HCT116 (cell line): ENCODE measurements around the gene GTF2I. TPM values are rescaled to one million over a fixed set of nuclear protein-coding genes. Genes with fewer than 3 reads are reported as not detected.
A peak's percentile ranks its signal among the peaks of the same experiment; 100 is the strongest.

ENCODE experiments used
- ATAC-seq: fragments of 200-7000 bp; cut with Tn5 transposase; 2 replicates; pipeline ENCODE4 v1.9.1; 2020; ENCODE audit warnings: mild to moderate bottlenecking, moderate library complexity
- BruUV-seq: library from RNA; stranded (reverse); fragments of 400-500 nt; replicated peaks from 2 replicates; lab custom pipeline; 2021; lab: Mats Ljungman, UMichigan
- CTCF ChIA-PET: fragments of 300-600 bp; sonication (Branson Sonifier 250); formaldehyde crosslinking; loops from one replicate; lab custom pipeline; 2021; ENCODE audit warnings: antibody characterized with exemption; lab: Charles Lee
- POLR2A ChIA-PET: fragments of 300-600, 350-600 bp; sonication (Branson Sonifier 250); formaldehyde crosslinking; loops from one replicate; lab custom pipeline; 2021; ENCODE audit warnings: antibody characterized with exemption; lab: Charles Lee
- RAD21 ChIA-PET, 2 experiments: fragments of 300-600 bp; sonication (Branson Sonifier 250); formaldehyde crosslinking; loops; one replicate each; lab custom pipeline; 2023; ENCODE audit warnings: low total read pairs in 2 of 2; ENCODE audit not compliant: uncharacterized antibody in 2 of 2, unreplicated experiment in 2 of 2, low non-redundant PET in 1 of 2; lab: Charles Lee
- DNase-seq: peaks from one replicate; pipeline ENCODE4 v3.0.0-alpha.2; 2010; ENCODE audit warnings: low read depth, low spot score
- H2AFZ ChIP-seq: fragments of 200-600 bp; shearing (Covaris generic), sonication (generic); 2 replicates; pipeline ENCODE4 v1.6.1; 2017; ENCODE audit warnings: low read depth, mixed run types, mixed read lengths, antibody characterized with exemption, low read length; ENCODE audit not compliant: poor library complexity, severe bottlenecking
- H3K27ac ChIP-seq: 2 replicates; pipeline ENCODE4 v1.5.1; 2012; ENCODE audit warnings: low read depth, low read length
- H3K27me3 ChIP-seq: fragments of 200-600 bp; sonication (generic); 2 replicates; pipeline ENCODE4 v1.6.1; 2016; ENCODE audit warnings: mixed run types, low read length, mixed read lengths; ENCODE audit not compliant: insufficient read depth
- H3K36me3 ChIP-seq, 2 experiments: fragments of 200-500 bp in 1 of 2; fragments of 200-600 bp in 1 of 2; sonication (Bioruptor generic) in 1 of 2; sonication (generic) in 1 of 2; 2 replicates each; pipeline versions ENCODE4 v1.5.1 to v1.6.1; 2014 to 2016; ENCODE audit warnings: low read length in 2 of 2, inconsistent platforms in 1 of 2, mixed read lengths in 1 of 2, mixed run types in 1 of 2; ENCODE audit not compliant: insufficient read depth in 2 of 2, control insufficient read depth in 1 of 2
- H3K4me1 ChIP-seq, 2 experiments: fragments of 200-600 bp in 1 of 2; sonication (generic) in 1 of 2; 2 replicates each; pipeline versions ENCODE4 v1.5.1 to v1.6.1; 2012 to 2017; ENCODE audit warnings: low read length in 2 of 2, inconsistent platforms in 1 of 2, mild to moderate bottlenecking in 1 of 2, mixed read lengths in 1 of 2, mixed run types in 1 of 2, moderate library complexity in 1 of 2; ENCODE audit not compliant: insufficient read depth in 2 of 2, control insufficient read depth in 1 of 2
- H3K4me2 ChIP-seq: fragments of 200-600 bp; sonication (generic); 2 replicates; pipeline ENCODE4 v1.6.1; 2017; ENCODE audit warnings: mixed run types, low read length, mixed read lengths
- H3K4me3 ChIP-seq, 2 experiments: fragments of 200-600 bp in 1 of 2; sonication (generic) in 1 of 2; replicated peaks in 1 of 2; 2 replicates each; pipeline ENCODE4 v1.5.1; 2011 to 2016; ENCODE audit warnings: low read length in 2 of 2, control low read depth in 1 of 2, low read depth in 1 of 2, mild to moderate bottlenecking in 1 of 2, mixed read lengths in 1 of 2, mixed run types in 1 of 2
- H3K79me2 ChIP-seq: fragments of 200-600 bp; sonication (generic); 2 replicates; pipeline ENCODE4 v1.6.1; 2017; ENCODE audit warnings: mild to moderate bottlenecking, mixed run types, low read length, moderate library complexity, mixed read lengths; ENCODE audit not compliant: insufficient read depth
- H3K9ac ChIP-seq: fragments of 200-600 bp; sonication (generic); 2 replicates; pipeline ENCODE4 v1.6.1; 2016; ENCODE audit warnings: low read length, mixed read lengths
- H3K9me2 ChIP-seq: fragments of 200-600 bp; sonication (generic), shearing (Covaris generic); 2 replicates; pipeline ENCODE4 v1.6.1; 2017; ENCODE audit warnings: mixed run types, mild to moderate bottlenecking, moderate library complexity; ENCODE audit not compliant: insufficient read depth
- H3K9me3 ChIP-seq, 2 experiments: fragments of 200-500 bp in 1 of 2; fragments of 200-600 bp in 1 of 2; sonication (Bioruptor generic) in 1 of 2; sonication (generic) in 1 of 2; 2 replicates each; pipeline ENCODE4 v1.6.1; 2014 to 2017; ENCODE audit warnings: low read length in 2 of 2, mixed read lengths in 2 of 2, inconsistent platforms in 1 of 2, low read depth in 1 of 2, mild to moderate bottlenecking in 1 of 2, mixed run types in 1 of 2, moderate library complexity in 1 of 2; ENCODE audit not compliant: control insufficient read depth in 1 of 2, insufficient read depth in 1 of 2
- H4K20me1 ChIP-seq: fragments of 200-600 bp; sonication (generic), shearing (Covaris generic); 2 replicates; pipeline ENCODE4 v1.6.1; 2017; ENCODE audit warnings: mixed run types, mild to moderate bottlenecking, moderate library complexity; ENCODE audit not compliant: insufficient read depth
- CBX3 ChIP-seq: IDR thresholded peaks from 2 replicates; pipeline ENCODE4 v1.6.1; 2012; ENCODE audit warnings: low read depth
- CEBPB ChIP-seq: IDR thresholded peaks from 2 replicates; pipeline ENCODE4 v1.6.1; 2012; ENCODE audit warnings: low read depth
- CTCF ChIP-seq, 3 experiments: fragments of 200-600 bp in 1 of 3; sonication (generic) in 1 of 3; IDR thresholded peaks in 2 of 3; conservative IDR thresholded peaks in 1 of 3; 2 replicates each; pipeline ENCODE4 v1.5.1; 2012 to 2017; ENCODE audit warnings: low read depth in 2 of 3, low read length in 2 of 3, antibody characterized with exemption in 1 of 3, borderline replicate concordance in 1 of 3, control low read depth in 1 of 3, mild to moderate bottlenecking in 1 of 3, mixed read lengths in 1 of 3, mixed run types in 1 of 3, moderate library complexity in 1 of 3; ENCODE audit not compliant: insufficient read depth in 1 of 3
- EGR1 ChIP-seq: IDR thresholded peaks from 2 replicates; pipeline ENCODE4 v1.6.1; 2012; ENCODE audit warnings: low read depth
- EZH2 ChIP-seq: fragments of 200-600 bp; sonication (generic); IDR thresholded peaks from 2 replicates; pipeline ENCODE4 v1.6.1; 2017; ENCODE audit warnings: antibody characterized with exemption, mixed run types
- EZH2phosphoT487 ChIP-seq: fragments of 200-600 bp; IDR thresholded peaks from 2 replicates; pipeline ENCODE4 v1.6.1; 2018; ENCODE audit warnings: antibody characterized with exemption, borderline replicate concordance
- FOSL1 ChIP-seq: IDR thresholded peaks from 2 replicates; pipeline ENCODE4 v1.6.1; 2012; ENCODE audit warnings: low read depth
- JUND ChIP-seq: IDR thresholded peaks from 2 replicates; pipeline ENCODE4 v1.6.1; 2012
- POLR2A ChIP-seq: IDR thresholded peaks from 2 replicates; pipeline ENCODE4 v1.7.0; 2011; ENCODE audit warnings: borderline replicate concordance; ENCODE audit not compliant: insufficient read depth, insufficient read length; ENCODE audit errors: extremely low read depth
- POLR2AphosphoS5 ChIP-seq: IDR thresholded peaks from 2 replicates; pipeline ENCODE4 v1.6.1; 2011; ENCODE audit warnings: mild to moderate bottlenecking, low read depth, low read length, moderate library complexity
- RAD21 ChIP-seq: IDR thresholded peaks from 2 replicates; pipeline ENCODE4 v1.6.1; 2012; ENCODE audit warnings: low read depth, mild to moderate bottlenecking
- SIN3A ChIP-seq: IDR thresholded peaks from 2 replicates; pipeline ENCODE4 v1.6.1; 2012; ENCODE audit warnings: low read depth
- YY1 ChIP-seq: IDR thresholded peaks from 2 replicates; pipeline ENCODE4 v1.6.1; 2011; ENCODE audit warnings: low read length, low read depth, moderate library complexity, mild to moderate bottlenecking; ENCODE audit not compliant: insufficient replicate concordance; ENCODE audit errors: extremely low read depth
- ZNF274 ChIP-seq: fragments of 200-500 bp; sonication (Bioruptor generic); IDR thresholded peaks from 2 replicates; pipeline ENCODE4 v1.6.1; 2014; ENCODE audit warnings: mild to moderate bottlenecking, low read depth, low read length, inconsistent platforms
- intact Hi-C: fragments of 100-400 bp; cut with micrococcal nuclease; formaldehyde crosslinking; loops from 2 replicates; pipeline ENCODE4 v1.10.0; 2022
- total RNA-seq: library from RNA; stranded (reverse); gene quantifications from one replicate; pipeline ENCODE4 v1.2.1, GENCODE V29; 2021; ENCODE audit not compliant: unreplicated experiment
- TF ChIP-seq, protein P1 (sequence below): IDR thresholded peaks from 2 replicates; pipeline ENCODE4 v1.6.1; 2012; ENCODE audit warnings: low read depth
- TF ChIP-seq, protein P2 (sequence below): IDR thresholded peaks from 2 replicates; pipeline ENCODE4 v1.6.1; 2011; ENCODE audit warnings: mild to moderate bottlenecking, low read length, moderate library complexity; ENCODE audit not compliant: insufficient replicate concordance; ENCODE audit errors: extremely low read depth
- TF ChIP-seq, protein P3 (sequence below): IDR thresholded peaks from 2 replicates; pipeline ENCODE4 v1.6.1; 2012

GTF2I gene
- total RNA-seq, 1 experiment from 2014 or later, result 164 TPM

- TF ChIP-seq EZH2 (no peak), RAD21 (peak; percentile 56; the same call in 1 of the 2 replicates), YY1 (no peak)
These were observed 52.6 kb downstream of the GTF2I start (continued) for GRCh38 chr7:74709880-74710671.

DNA sequence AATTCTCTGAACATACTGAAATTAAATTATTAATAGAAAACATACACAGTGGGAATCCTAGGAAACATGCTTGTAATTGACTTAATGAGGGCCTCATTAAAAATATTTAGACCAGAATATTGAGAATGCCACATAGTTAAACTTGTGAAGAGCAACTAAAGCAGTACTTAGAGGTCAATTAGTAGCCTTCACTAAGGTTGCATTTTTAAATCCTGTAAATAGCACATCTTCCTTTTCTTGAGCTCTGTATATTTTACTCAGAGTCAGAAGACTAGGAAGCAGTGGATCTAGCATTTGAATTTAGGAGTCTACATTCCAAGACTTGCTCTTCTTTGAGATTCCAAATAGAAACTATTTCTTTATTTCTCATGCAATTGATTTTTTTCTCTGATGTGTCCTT, 56.0 kb downstream of the GTF2I start:
- ATAC-seq (no peak), DNase-seq (no peak)
- no TSS peak for BruUV-seq
- no peak overlapping the region for H3K9ac ChIP-seq
- H3K4me3 ChIP-seq, result no peak overlapping the region
- CTCF ChIA-PET, result no interaction called here
- no peaks in the 10 kb centered on the region for H3K9me2 ChIP-seq
- H3K9me3 ChIP-seq, result peaks cover 0 to 12% of the 10 kb centered on the region in 2 experiments; a peak in 1 of 4 replicates
- no peaks in the 10 kb centered on the region; the same call in 1 of the 2 replicates for H3K79me2 ChIP-seq
- no peaks in the 10 kb centered on the region for H4K20me1 ChIP-seq
- no peak overlapping the region for H2AFZ ChIP-seq
- H3K4me2 ChIP-seq, result no peak overlapping the region
- no peak overlapping the region for H3K27ac ChIP-seq
- no peak for TF ChIP-seq ZNF274
- TF ChIP-seq CEBPB, result no peak
- TF ChIP-seq, protein P1, sequence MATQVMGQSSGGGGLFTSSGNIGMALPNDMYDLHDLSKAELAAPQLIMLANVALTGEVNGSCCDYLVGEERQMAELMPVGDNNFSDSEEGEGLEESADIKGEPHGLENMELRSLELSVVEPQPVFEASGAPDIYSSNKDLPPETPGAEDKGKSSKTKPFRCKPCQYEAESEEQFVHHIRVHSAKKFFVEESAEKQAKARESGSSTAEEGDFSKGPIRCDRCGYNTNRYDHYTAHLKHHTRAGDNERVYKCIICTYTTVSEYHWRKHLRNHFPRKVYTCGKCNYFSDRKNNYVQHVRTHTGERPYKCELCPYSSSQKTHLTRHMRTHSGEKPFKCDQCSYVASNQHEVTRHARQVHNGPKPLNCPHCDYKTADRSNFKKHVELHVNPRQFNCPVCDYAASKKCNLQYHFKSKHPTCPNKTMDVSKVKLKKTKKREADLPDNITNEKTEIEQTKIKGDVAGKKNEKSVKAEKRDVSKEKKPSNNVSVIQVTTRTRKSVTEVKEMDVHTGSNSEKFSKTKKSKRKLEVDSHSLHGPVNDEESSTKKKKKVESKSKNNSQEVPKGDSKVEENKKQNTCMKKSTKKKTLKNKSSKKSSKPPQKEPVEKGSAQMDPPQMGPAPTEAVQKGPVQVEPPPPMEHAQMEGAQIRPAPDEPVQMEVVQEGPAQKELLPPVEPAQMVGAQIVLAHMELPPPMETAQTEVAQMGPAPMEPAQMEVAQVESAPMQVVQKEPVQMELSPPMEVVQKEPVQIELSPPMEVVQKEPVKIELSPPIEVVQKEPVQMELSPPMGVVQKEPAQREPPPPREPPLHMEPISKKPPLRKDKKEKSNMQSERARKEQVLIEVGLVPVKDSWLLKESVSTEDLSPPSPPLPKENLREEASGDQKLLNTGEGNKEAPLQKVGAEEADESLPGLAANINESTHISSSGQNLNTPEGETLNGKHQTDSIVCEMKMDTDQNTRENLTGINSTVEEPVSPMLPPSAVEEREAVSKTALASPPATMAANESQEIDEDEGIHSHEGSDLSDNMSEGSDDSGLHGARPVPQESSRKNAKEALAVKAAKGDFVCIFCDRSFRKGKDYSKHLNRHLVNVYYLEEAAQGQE, result no peak
- TF ChIP-seq POLR2A, result no peak
- TF ChIP-seq, protein P2, sequence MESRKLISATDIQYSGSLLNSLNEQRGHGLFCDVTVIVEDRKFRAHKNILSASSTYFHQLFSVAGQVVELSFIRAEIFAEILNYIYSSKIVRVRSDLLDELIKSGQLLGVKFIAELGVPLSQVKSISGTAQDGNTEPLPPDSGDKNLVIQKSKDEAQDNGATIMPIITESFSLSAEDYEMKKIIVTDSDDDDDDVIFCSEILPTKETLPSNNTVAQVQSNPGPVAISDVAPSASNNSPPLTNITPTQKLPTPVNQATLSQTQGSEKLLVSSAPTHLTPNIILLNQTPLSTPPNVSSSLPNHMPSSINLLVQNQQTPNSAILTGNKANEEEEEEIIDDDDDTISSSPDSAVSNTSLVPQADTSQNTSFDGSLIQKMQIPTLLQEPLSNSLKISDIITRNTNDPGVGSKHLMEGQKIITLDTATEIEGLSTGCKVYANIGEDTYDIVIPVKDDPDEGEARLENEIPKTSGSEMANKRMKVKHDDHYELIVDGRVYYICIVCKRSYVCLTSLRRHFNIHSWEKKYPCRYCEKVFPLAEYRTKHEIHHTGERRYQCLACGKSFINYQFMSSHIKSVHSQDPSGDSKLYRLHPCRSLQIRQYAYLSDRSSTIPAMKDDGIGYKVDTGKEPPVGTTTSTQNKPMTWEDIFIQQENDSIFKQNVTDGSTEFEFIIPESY, result no peak
- TF ChIP-seq EZH2, result no peak
- TF ChIP-seq EGR1, result no peak
- no peak for TF ChIP-seq CBX3
- TF ChIP-seq SIN3A, result no peak
- TF ChIP-seq, protein P3, sequence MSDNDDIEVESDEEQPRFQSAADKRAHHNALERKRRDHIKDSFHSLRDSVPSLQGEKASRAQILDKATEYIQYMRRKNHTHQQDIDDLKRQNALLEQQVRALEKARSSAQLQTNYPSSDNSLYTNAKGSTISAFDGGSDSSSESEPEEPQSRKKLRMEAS, result no peak
- no peak for TF ChIP-seq RAD21
- TF ChIP-seq JUND, result no peak
- no peak for TF ChIP-seq CTCF (IDR thresholded peaks at IDR 0.05 in 2 of 3, conservative IDR thresholded peaks at IDR 0.05 in 1 of 3; ENCODE audit: borderline replicate concordance in 1 of 3, insufficient read depth in 1 of 3, low read depth in 2 of 3, low read length in 2 of 3)
- TF ChIP-seq POLR2AphosphoS5, result no peak
- TF ChIP-seq EZH2phosphoT487, result no peak
- no peak for TF ChIP-seq FOSL1
- H3K27me3 ChIP-seq, result no peaks in the 10 kb centered on the region
- RAD21 ChIA-PET, result no interaction called here
- intact Hi-C loops, result no loop called here
- peaks cover 25 to 34% of the 10 kb centered on the region in 2 experiments for H3K36me3 ChIP-seq
- no peaks in the 10 kb centered on the region for H3K4me1 ChIP-seq
- POLR2A ChIA-PET, result no interaction called here
